Omental fat pad (tissue), 4 donors: ENCODE measurements around the gene BCL2. TPM values are rescaled to one million over a fixed set of nuclear protein-coding genes. Genes with fewer than 3 reads are reported as not detected.
A peak's percentile ranks its signal among the peaks of the same experiment; 100 is the strongest.

Source experiments
- ATAC-seq: fragments of 150-250 bp; one replicate; pipeline ENCODE4 v1.9.1; 2016; ENCODE audit warnings: mild to moderate bottlenecking, moderate library complexity; ENCODE audit not compliant: low FRiP score
- DNase-seq: peaks from one replicate; pipeline ENCODE4 v3.0.0-alpha.2; 2019; ENCODE audit warnings: low spot score
- total RNA-seq, 4 donors: library from RNA; depleted of rRNA; stranded (reverse); fragments of >200 nt; gene quantifications; one replicate each; pipeline ENCODE4 v1.1.0, GENCODE V29; 2016
- TF ChIP-seq, protein P1 (sequence below), 3 donors: fragments of 450-650 bp; IDR thresholded peaks; one replicate each; pipeline ENCODE4 v1.5.1; 2016 to 2017; ENCODE audit warnings: antibody characterized with exemption in 3 of 3, mild to moderate bottlenecking in 3 of 3, moderate library complexity in 2 of 3

The BCL2 gene
- total RNA-seq, 4 donors from 2014 or later: 18.4 to 84.5 (median 30.2) TPM

DNA sequence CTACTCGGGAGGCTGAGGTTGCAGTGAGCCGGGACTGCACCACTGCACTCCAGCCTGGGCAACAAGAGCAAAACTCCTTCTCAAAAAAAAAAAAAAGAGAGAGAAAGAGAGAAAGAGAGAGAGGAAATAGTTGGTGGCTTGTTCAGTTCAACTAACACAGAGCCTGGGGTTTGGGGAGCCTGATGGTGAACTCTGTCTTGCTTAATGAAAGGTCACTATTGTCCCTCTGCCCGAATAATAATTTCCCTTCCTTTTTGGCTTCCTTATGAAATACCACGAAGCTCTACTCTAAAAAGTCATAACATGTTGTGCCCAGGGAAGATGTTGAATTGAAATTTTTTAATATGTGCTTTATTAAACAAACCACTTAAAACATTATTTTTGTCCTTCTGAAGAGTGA, 17.3 kb downstream of the BCL2 start:
- no peak for DNase-seq
- TF ChIP-seq, protein P1, sequence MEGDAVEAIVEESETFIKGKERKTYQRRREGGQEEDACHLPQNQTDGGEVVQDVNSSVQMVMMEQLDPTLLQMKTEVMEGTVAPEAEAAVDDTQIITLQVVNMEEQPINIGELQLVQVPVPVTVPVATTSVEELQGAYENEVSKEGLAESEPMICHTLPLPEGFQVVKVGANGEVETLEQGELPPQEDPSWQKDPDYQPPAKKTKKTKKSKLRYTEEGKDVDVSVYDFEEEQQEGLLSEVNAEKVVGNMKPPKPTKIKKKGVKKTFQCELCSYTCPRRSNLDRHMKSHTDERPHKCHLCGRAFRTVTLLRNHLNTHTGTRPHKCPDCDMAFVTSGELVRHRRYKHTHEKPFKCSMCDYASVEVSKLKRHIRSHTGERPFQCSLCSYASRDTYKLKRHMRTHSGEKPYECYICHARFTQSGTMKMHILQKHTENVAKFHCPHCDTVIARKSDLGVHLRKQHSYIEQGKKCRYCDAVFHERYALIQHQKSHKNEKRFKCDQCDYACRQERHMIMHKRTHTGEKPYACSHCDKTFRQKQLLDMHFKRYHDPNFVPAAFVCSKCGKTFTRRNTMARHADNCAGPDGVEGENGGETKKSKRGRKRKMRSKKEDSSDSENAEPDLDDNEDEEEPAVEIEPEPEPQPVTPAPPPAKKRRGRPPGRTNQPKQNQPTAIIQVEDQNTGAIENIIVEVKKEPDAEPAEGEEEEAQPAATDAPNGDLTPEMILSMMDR (IDR thresholded peaks at IDR 0.05): no peak
- no peak for ATAC-seq

GRCh38 chr18:63301434-63301833, 18.1 kb downstream of the BCL2 start:
- ATAC-seq (peak; percentile 62), DNase-seq (no peak)
- TF ChIP-seq, protein P1 (IDR thresholded peaks at IDR 0.05): no peak

DNA sequence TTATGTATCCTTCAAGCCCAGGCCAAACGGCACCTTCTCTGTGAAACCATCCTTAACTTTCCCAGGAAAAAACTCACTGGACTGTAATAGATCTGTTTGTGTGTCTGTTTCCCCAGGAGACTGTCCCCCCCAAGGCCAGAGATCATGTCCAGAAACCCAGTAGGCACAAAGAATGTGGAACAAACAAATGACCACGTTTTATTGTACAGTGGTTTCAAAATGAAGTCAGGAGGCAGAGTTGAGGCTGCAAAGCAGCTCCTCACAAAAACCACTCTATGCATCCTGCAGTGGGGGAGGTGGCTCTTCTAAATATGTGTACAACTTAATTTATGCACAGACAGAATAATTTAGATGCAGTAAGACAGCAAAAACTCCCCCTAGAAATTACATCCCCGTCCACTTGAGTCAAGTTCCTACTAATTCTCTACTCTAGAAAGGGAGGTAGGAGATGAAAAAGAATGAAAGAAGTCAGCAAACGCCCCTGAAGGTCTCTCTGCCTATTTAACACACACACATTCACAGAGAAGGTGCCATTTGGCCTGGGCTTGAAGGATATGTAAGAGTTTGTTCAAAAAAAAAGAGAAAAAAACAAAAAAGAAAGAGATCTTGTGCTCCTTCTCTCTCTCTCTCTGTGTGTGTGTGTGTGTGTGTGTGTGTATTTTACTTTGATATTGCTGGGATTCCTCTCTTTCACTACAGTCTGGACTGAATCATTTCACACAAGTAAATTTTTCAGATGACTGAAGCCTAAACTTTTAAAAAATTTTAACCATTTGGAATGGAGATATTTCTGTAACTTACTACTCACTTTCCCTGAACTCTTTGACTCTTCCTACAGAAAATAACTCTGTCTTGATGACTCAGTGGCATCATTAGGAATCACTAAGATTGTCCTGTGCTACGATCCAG, 19.5 kb downstream of the BCL2 start:
- TF ChIP-seq, protein P1 (IDR thresholded peaks at IDR 0.05): no peak
- ATAC-seq (no peak), DNase-seq (no peak)

- no peak for DNase-seq
- ATAC-seq: no peak
- TF ChIP-seq, protein P1 (IDR thresholded peaks at IDR 0.05): no peak
Observed at GRCh38 chr18:63298400-63299365, 20.9 kb downstream of the BCL2 start.

GRCh38 chr18:63297687-63298399, 21.7 kb downstream of the BCL2 start:
- TF ChIP-seq, protein P1 (IDR thresholded peaks at IDR 0.05): no peak
- no peak for DNase-seq

GRCh38 chr18:63293935-63294334, 25.6 kb downstream of the BCL2 start:
- TF ChIP-seq, protein P1 (IDR thresholded peaks at IDR 0.05): no peak
- no peak for ATAC-seq
- no peak for DNase-seq

More at GRCh38 chr18:63297687-63298399, 21.7 kb downstream of the BCL2 start:
- no peak for ATAC-seq
